GM18505 (cell line): Measurements from ENCODE around the gene MS4A14.

Source experiments
- ATAC-seq: cut with Tn5 transposase; IDR thresholded peaks from one replicate; pipeline ENCODE4 v1.9.1; 2021; ENCODE audit not compliant: unreplicated experiment
- POLR2A ChIP-seq: IDR thresholded peaks from 4 replicates; pipeline ENCODE4 v1.6.1; 2011; ENCODE audit warnings: borderline replicate concordance; ENCODE audit not compliant: insufficient read depth, insufficient read length; ENCODE audit errors: extremely low read depth

MS4A14 gene

DNA sequence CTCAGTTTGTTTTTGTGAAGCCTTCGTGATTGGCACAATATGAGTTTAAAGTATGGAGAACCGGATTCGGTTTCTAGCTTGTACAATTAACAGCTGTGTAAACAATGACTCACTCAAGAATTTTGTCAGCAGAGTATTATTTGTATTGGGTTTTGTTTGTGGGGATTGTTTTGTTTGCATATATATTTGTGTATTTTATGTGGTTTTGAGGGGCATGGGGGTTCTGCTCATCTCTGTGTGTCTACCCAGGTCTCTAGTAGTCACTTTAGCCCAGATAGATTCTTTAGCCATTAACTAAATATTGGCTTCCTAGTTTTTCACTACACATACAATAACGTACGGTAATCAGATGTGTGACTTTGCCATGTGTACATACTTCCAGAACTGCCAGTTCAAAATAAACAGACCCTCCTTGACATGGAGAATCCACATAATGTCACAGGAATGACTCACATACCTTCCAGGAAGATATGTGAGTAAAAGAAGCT lies 25.4 kb upstream of the MS4A14 start:
- TF ChIP-seq POLR2A: no peak
- ATAC-seq: no peak

DNA sequence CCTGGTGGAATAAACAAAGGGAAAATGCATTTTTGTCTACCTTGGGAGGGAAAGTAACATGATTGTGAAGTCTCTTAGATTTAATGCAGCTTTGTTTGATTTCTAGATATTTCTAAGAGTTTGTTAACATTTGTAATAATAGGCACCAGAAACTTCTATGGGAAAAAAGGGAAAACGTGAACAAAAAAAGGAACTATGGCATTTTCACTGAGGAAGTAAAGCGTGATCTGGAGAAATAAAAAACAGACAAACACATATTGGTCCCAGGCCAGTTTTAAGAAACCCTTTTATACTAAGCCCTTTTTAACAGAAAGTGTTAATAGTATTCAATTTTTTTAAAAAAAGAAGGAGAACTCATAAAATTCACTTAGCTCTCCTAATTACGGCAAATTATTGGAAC lies 24.9 kb upstream of the MS4A14 start:
- ATAC-seq: no peak

DNA sequence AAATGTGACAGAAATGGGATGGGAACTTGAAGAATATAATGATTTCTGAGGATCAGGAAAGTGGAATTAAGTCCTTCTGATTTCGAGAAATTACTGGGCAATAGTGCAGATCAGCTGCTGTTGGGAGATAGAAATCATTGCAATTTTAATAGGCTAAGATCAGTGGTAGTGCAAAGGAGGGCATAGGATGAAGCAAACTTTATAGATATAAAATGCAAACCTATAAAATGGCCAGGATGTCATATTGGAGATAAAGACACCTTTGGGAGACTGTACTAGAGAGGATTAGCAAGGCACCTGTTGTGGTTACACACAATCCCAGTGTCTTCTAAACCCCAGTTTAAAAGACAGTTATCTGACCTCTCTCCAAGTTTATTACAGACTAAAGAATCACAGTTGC lies 24.4 kb upstream of the MS4A14 start:
- ATAC-seq: no peak
- TF ChIP-seq POLR2A: no peak

More for the DNA sequence above, 24.9 kb upstream of the MS4A14 start:
- TF ChIP-seq POLR2A: no peak

DNA sequence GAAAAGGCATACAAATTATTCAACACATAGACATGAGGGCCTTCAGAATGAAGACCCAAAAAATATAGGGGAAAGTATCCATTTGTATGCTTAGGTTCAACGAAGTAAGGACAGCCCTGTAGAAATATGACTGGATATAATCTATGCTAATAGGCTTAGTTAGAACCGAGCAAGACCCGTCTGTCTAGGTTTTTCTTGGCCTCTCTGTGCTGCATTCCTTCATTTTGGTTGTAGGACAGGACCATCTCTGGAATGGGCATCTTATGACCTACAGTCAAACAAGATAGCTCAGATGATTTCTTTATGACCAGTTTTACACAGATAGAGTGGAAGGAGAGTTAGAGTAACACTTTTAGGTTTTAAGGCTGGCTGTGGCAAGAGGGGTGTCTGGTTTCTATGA lies 23.5 kb upstream of the MS4A14 start:
- ATAC-seq: no peak
- TF ChIP-seq POLR2A: no peak

DNA sequence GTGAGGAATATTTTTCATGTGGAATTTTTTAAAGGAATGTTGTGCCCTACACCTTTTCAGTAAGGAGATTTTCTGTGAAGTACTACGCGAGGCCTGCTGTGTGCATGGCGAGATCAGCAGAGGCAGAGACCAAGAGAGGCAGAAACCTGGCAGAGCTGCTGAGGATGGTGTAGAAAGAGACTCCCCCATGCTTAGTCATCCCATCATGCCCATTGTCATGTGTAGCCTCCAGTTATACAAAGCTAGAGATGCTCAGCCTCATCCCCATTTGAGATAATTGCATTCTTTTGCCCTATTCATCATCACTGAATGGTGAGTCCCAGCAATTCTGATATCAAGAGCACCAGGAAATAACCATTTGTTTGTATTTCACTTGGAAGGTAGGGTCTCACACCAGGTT lies 20.9 kb upstream of the MS4A14 start:
- ATAC-seq: no peak
- no peak for TF ChIP-seq POLR2A

DNA sequence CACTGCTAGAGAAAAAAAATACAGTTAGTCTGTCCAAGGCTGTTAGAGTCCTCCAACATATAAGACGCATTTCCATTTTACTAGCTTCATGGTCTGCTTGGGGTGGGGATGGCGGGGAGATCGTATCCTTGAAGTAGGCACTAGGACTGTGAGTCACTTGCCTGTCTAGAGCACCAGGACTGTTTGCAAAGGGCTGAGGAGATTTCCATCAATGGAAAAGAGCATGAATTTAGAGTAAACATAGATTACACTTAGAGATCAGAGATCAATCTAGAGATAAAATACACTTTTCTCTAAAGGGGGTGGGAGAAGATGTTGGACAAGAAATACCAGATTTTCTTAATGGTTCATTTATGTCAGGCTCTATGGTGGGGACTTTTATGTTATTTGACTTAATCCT lies 19.7 kb upstream of the MS4A14 start:
- no peak for TF ChIP-seq POLR2A
- ATAC-seq: no peak

DNA sequence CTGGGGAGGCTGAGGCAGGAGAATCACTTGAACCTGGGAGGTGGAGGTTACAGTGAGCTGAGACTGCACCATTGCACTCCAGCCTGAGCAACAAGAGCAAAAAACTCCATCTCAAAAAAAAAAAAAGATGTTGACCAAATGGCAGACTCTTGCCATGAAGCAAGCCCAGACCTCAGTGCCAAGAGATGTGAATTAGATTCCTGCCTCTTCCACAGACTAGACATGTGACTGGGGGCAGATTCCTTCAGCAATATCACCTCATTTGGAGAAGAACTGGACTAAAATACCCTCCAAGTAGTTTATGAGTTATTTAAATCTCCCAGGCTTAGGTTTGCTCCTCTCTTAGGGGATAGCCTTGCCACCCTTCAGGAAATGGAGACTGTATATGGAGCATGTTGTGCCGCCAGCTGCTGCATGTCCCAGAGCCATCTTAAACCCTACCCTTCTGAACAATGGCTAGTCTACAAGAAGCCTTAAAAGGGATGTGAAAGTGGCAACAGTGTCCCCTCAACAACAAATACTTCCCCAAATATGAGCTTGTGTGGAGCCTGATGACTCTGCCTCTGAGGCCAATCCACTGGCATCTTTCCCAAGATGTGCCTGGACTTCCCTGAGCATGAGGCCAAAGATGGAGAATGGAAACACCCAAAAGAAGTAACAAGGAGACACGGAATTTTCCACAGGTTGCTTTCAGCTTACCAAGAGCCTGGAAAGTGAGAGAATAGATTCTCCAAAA lies 18.7 kb upstream of the MS4A14 start:
- ATAC-seq: no peak
- peak; percentile 34 for TF ChIP-seq POLR2A

DNA sequence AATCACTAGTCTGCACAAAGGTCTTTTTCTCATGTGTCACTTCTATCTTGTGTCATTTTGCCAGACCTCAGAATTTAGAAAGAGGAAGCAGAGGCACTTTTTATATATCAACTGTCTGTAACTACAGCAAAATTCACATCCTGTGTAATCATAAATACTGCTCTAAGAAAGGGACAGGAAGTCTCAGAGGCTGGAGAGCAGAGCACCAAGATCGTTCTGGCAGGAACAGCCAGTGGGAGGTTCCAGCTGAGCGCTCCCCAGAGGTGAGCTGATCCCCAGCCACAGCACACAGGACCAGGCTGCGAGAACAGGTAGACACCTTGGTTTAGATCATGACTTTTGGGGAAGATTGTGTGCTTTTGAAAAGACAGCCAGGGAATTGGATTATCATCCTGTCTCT lies 17.9 kb upstream of the MS4A14 start, which contains the start of gene MS4A7:
TSS of gene MS4A7 (plus strand) at position 179 of the 400 bp plus-strand sequence. CDS start 4,610 bp downstream, outside the sequence.
- TF ChIP-seq POLR2A: peak; percentile 44
- peak; percentile 91 for ATAC-seq

DNA sequence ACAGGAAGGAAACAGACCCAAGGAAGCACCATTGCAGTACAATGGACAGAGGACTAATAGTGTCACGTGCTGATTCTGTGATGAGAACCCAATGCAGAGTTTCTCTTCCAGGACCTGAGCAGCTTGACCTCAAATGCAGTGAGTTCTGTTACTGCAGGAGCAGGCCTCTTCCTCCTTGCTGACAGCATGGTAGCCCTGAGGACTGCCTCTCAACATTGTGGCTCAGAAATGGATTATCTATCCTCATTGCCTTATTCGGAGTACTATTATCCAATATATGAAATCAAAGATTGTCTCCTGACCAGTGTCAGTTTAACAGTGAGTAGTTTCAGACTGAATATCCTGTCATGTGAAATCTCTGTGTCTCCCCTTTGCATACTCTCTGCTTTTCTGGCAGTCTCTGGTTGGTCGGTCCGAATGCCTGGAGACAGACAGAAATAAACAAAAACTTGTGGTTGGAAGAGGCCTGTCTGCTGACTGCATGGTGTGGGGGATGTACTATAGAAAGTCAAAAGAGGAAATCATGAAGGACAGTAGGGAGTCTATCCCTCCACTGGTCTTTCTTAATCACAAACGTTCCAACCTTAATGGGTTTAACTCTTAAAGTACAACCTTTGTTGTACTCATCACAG lies 6.9 kb upstream of the MS4A14 start:
- no peak for TF ChIP-seq POLR2A
- peak; percentile 89 for ATAC-seq

DNA sequence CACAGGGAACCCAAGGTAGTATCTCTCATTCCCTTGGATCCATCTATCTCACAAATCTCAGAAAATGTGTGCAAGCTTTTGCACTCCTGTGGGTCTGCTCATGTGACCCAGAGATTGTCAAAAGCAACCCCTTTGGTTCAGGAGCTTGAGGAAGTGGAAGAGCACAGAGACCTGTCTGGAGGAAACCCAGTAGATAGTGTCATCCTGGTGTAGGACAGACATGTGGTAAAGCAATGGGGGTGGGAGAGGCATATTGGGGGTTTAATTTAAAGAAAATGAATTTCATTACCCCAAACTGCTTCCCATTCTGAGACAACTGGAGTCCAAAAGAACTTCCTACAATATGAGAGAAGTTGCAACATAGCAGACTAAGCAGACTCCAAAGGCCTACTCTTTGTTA lies 5.8 kb upstream of the MS4A14 start:
- no peak for TF ChIP-seq POLR2A
- no peak for ATAC-seq

DNA sequence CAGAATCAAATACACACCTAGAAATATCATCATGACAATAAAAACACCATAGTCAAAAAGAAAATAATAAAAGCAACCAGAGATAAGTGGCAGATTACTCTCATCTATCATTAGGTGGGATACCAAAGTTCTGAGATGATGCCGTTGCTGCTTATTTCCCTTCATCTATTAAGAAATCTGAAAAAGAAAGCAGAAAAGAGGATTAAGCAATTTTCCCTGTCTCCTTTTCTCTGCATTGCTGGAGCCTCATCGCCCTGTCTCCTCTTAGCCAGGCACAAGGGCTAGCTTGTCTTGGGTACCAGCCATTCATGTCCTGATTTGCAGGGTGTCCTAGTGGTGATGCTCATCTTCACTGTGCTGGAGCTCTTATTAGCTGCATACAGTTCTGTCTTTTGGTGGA lies 3.9 kb upstream of the MS4A14 start:
- no peak for TF ChIP-seq POLR2A
- no peak for ATAC-seq

DNA sequence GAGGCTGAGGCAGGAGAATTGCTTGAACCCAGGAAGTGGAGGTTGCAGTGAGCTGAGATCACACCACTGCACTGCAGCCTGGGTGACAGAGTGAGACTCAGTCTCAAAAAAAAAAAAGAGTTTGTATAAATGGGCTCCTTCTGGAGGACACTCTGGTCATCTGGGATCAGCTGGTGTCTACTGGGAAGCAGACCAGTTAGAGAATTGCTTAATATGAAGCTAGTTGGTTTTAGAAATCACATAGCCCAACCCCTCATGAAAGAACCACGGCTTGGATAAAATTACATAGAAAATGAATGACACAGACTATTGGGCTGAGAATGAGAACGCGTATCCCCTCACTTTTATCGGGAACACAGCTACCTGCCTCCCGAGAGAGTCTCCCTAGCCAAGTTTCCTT lies 3.2 kb upstream of the MS4A14 start:
- ATAC-seq: no peak
- TF ChIP-seq POLR2A: no peak

DNA sequence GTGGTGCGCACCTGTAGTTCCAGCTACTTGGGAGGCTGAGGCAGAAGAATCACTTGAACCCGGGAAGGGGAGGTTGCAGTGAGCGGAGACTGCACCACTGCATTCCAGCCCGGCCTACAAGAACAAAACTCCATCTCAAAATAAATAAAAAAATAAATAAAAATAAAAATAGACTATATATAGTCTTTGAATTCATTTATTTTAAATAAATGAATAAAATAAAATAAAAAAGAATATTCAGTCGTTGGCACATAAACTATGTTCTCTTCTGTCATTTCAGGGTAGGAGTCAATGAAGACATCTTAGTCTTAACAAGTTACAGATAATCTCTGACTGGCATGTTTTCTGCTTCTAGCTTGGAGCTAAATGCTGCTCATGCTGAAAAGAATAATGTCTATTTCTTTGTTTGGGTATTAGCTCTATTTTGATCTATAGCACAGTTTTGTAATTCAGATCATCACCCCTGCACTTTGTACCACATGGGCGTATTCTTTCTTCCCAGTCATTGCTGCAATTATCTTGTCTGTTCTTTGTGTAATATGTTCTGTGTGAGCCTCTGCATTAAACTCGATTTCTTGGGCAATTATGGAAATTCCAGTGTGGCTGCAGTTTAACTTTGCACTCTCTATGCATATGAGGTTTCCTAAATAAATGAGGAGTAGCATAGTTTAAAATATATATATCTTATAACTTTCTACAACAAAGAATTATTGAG lies 1.4 kb upstream of the MS4A14 start:
- no peak for ATAC-seq
- TF ChIP-seq POLR2A: no peak
